GM10248 (cell line): Measurements from ENCODE around the gene CCL17.
A peak's percentile ranks its signal among the peaks of the same experiment; 100 is the strongest.
"Not testable (repeated sequence)": the region's sequence is repeated elsewhere in the genome, so short reads cannot be mapped to it uniquely, and the experiment has no call there.

Experiments
- CTCF ChIA-PET: fragments of 300-600 bp; sonication (Branson Sonifier 250); formaldehyde crosslinking; extraction: SDS; loops from one replicate; lab custom pipeline; 2021; ENCODE audit warnings: antibody characterized with exemption; lab: Yijun Ruan, JAX
- POLR2A ChIA-PET: fragments of 350-650 bp; sonication (Branson Sonifier 250); formaldehyde crosslinking; extraction: SDS; loops from one replicate; lab custom pipeline; 2020; ENCODE audit warnings: antibody characterized with exemption; lab: Yijun Ruan, JAX
- DNase-seq: peaks from one replicate; pipeline ENCODE4 v3.0.0; 2012; ENCODE audit errors: extremely low spot score
- CTCF ChIP-seq: IDR thresholded peaks from 2 replicates; pipeline ENCODE4 v1.5.1; 2012; ENCODE audit warnings: mild to moderate bottlenecking, low read depth; ENCODE audit errors: extremely low read depth, missing control alignments, control extremely low read depth

Gene CCL17

DNA sequence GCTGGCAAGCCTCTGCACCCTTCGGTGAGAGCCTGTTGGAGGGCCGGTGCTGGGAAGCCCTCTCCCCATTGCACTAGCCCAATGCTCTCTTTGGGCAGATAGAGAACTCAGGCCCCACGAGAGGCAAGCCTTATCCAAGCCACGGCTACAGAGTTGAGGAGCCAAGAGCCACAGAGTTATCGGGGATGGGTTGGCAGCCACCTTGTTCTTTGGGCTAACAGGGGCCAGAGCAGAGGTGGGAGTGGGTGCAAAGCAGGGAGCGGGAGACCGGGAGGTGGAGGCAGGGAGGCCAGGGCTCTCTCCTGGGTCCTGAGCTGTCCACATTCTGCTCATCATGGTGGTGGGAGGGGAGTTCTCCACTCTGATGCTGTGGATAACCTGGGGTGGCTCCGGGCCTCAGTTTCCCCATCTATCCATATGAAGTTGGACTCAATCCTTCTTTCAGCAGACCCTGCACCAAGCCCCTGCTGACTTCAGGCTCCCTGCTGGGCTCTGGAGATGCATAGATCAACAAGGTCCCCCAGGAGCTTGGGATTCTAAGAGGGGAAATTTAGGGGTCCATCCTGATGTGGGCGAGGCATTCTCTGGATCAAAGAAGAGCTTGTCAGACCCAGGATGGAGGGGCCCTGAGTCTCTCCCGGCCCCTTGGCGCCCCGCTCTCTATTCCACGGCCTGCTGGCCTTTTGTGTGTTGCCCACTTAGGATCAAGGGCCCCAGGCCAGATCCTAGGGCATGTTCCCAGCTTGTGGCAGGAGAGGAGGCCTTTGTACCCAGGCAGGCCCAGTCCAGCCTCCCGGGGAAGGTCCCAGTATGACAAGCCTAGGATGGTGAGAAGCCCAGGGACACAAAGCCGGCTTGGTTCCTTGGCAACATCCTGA lies 32.8 kb upstream of the CCL17 start:
- CTCF ChIA-PET: interaction anchor here (1.0 to 10.2 kb wide), 5 partner anchors 9 to 71 kb away, joined by 3 to 87 read pairs (median 5); no protein-coding TSS in a partner anchor
- DNase-seq: no peak
- no peak for TF ChIP-seq CTCF
- POLR2A ChIA-PET: interaction anchor here (0.8 to 1.0 kb wide), 3 partner anchors 14 to 42 kb away, joined by 3 to 6 read pairs (median 4); no protein-coding TSS in a partner anchor

- ChIA-PET POLR2A (interaction anchor here (1.0 kb wide), 3 partner anchors 14 to 29 kb away, joined by 3 to 6 read pairs (median 3); no protein-coding TSS in a partner anchor), CTCF (interaction anchor here (1.0 to 10.2 kb wide), 4 partner anchors 10 to 72 kb away, joined by 5 to 87 read pairs (median 7); no protein-coding TSS in a partner anchor)
- TF ChIP-seq CTCF: no peak
- no peak for DNase-seq
These were observed 32.0 kb upstream of the CCL17 start, which contains the start of gene CX3CL1 for GRCh38 chr16:57372372-57373116. TSS of gene CX3CL1 (plus strand) at chr16:57372490. CDS start at chr16:57372569, 79 bp downstream.

- DNase-seq: peak; percentile 19
- CTCF ChIA-PET: interaction anchor here (0.9 to 10.2 kb wide), 4 partner anchors 10 to 72 kb away, joined by 3 to 87 read pairs (median 7); no protein-coding TSS in a partner anchor
- TF ChIP-seq CTCF: no peak
- POLR2A ChIA-PET: interaction anchor here (1.0 kb wide), 3 partner anchors 13 to 28 kb away, joined by 3 to 6 read pairs (median 3); no protein-coding TSS in a partner anchor
These were observed 31.2 kb upstream of the CCL17 start for GRCh38 chr16:57373117-57373947.

DNA sequence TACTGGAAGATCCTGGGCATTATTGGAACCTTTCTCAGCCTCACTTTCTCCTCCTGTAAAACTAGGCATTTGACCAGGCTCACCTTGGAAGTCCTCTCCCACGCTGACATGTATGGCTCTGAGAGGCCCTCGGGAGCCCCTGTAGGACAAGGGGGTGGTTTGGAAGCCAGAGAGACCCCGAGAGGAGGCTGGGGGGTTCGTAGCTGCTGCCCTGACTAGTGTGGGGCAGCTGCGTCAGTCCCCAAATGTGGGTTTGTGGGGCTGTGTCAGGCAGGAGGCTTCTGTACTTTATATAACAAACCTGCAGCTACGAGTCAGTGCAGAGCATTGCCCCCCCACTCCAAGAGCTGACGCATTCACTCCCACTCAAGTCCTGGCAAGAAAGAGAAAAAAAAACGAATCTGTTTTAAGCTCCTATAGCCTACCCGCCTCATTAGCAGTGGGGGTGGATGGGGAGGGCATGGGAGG lies 30.5 kb upstream of the CCL17 start:
- peak; percentile 28 for DNase-seq
- POLR2A ChIA-PET: no interaction called here
- CTCF ChIA-PET: interaction anchor here (0.9 to 10.2 kb wide), 4 partner anchors 28 to 73 kb away, joined by 3 to 87 read pairs (median 4); no protein-coding TSS in a partner anchor
- TF ChIP-seq CTCF: no peak

- POLR2A ChIA-PET: not testable (repeated sequence)
- CTCF ChIA-PET: interaction anchor here (1.0 to 10.2 kb wide), 7 partner anchors 10 to 74 kb away, joined by 3 to 87 read pairs (median 4); partner anchors contain the start of gene CCL22
- peak; percentile 2 for DNase-seq
These were observed 29.6 kb upstream of the CCL17 start for GRCh38 chr16:57374925-57375465.

DNA sequence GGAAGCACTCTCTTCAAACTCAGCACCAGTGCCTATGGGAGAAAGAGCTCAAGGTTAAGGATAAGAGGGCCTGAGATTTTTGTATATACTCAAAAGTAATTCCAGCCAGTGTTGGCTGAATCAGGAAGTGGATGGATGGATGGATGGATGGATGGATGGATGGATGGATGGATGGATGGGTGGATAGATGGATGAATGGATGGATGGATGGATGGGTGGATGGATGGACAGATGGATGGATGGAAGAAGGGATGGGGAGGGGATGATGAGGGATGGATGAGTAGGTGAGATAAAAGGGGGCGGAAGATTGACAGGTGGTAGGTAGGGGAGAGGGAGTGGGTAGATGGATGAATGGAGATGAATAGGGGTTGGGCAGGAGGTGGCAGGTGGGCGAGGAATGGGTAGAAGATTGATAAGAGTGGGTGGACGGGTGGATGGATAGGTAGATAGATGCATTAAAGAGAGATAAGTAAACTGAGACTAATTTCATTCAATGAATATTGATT lies 28.2 kb upstream of the CCL17 start:
- TF ChIP-seq CTCF: no peak
- CTCF ChIA-PET: interaction anchor here (1.3 to 10.2 kb wide), 5 partner anchors 11 to 76 kb away, joined by 3 to 87 read pairs (median 6); partner anchors contain the start of gene CCL22
- POLR2A ChIA-PET: no interaction called here
- DNase-seq: no peak
